H9 (cell line): ENCODE measurements around the gene C4orf36. TPM values are rescaled to one million over a fixed set of nuclear protein-coding genes. Genes with fewer than 3 reads are reported as not detected.

Source experiments
- DNase-seq: peaks from one replicate; pipeline ENCODE4 v3.0.0-alpha.2; 2017
- H2AFZ ChIP-seq: one replicate; pipeline ENCODE4 v1.6.1; 2013; ENCODE audit warnings: mild to moderate bottlenecking, low read length, control low read depth, moderate library complexity
- H2AK5ac ChIP-seq: 2 replicates; pipeline ENCODE4 v1.6.1; 2013; ENCODE audit warnings: low read length, control low read depth, mixed read lengths; ENCODE audit not compliant: insufficient read length
- H2BK120ac ChIP-seq: one replicate; pipeline ENCODE4 v1.6.1; 2013; ENCODE audit warnings: low read depth, mild to moderate bottlenecking, low read length, control low read depth, inconsistent platforms; ENCODE audit not compliant: poor library complexity, severe bottlenecking
- H2BK12ac ChIP-seq: 2 replicates; pipeline ENCODE4 v1.6.1; 2013; ENCODE audit warnings: low read length, control low read depth, mixed read lengths, low read depth; ENCODE audit not compliant: insufficient read length
- H2BK15ac ChIP-seq: 2 replicates; pipeline ENCODE4 v1.6.1; 2013; ENCODE audit warnings: low read depth, low read length, control low read depth
- H2BK20ac ChIP-seq: one replicate; pipeline ENCODE4 v1.6.1; 2013; ENCODE audit warnings: low read depth, mild to moderate bottlenecking, low read length, control low read depth, inconsistent platforms; ENCODE audit not compliant: poor library complexity, severe bottlenecking
- H2BK5ac ChIP-seq: 2 replicates; pipeline ENCODE4 v1.6.1; 2013; ENCODE audit warnings: low read length, control low read depth, mixed read lengths; ENCODE audit not compliant: insufficient read length
- H3K14ac ChIP-seq: 2 replicates; pipeline ENCODE4 v1.6.1; 2013; ENCODE audit warnings: low read length, control low read depth; ENCODE audit not compliant: insufficient read depth
- H3K18ac ChIP-seq: 2 replicates; pipeline ENCODE4 v1.6.1; 2013; ENCODE audit warnings: low read depth, mild to moderate bottlenecking, mixed read lengths, low read length, control low read depth; ENCODE audit not compliant: insufficient read length
- H3K23ac ChIP-seq: 2 replicates; pipeline ENCODE4 v1.6.1; 2013; ENCODE audit warnings: low read length, control low read depth, mixed read lengths, low read depth; ENCODE audit not compliant: insufficient read length
- H3K23me2 ChIP-seq: 2 replicates; pipeline ENCODE4 v1.6.1; 2013; ENCODE audit warnings: low read depth, mild to moderate bottlenecking, mixed read lengths, low read length, control low read depth; ENCODE audit not compliant: insufficient read length, poor library complexity, severe bottlenecking
- H3K27ac ChIP-seq: 2 replicates; pipeline ENCODE4 v1.5.1; 2013; ENCODE audit warnings: low read length, control low read depth, mixed read lengths, low read depth; ENCODE audit not compliant: insufficient read length
- H3K27me3 ChIP-seq: 2 replicates; pipeline ENCODE4 v1.6.1; 2013; ENCODE audit warnings: low read length, control low read depth, inconsistent platforms; ENCODE audit not compliant: insufficient read depth
- H3K4ac ChIP-seq: 2 replicates; pipeline ENCODE4 v1.6.1; 2013; ENCODE audit warnings: low read depth, mild to moderate bottlenecking, control low read depth, inconsistent platforms, low read length, moderate library complexity
- H3K4me1 ChIP-seq: 2 replicates; pipeline ENCODE4 v1.6.1; 2013; ENCODE audit warnings: low read length, control low read depth, inconsistent platforms; ENCODE audit not compliant: insufficient read depth
- H3K4me2 ChIP-seq: 2 replicates; pipeline ENCODE4 v1.6.1; 2013; ENCODE audit warnings: low read length, control low read depth, mixed read lengths; ENCODE audit not compliant: insufficient read length, insufficient read depth
- H3K56ac ChIP-seq: 2 replicates; pipeline ENCODE4 v1.6.1; 2013; ENCODE audit warnings: low read depth, mild to moderate bottlenecking, mixed read lengths, low read length, control low read depth; ENCODE audit not compliant: insufficient read length
- H3K79me1 ChIP-seq: 2 replicates; pipeline ENCODE4 v1.6.1; 2013; ENCODE audit warnings: low read depth, mild to moderate bottlenecking, moderate library complexity, low read length, control low read depth, inconsistent platforms; ENCODE audit not compliant: insufficient read depth, poor library complexity, severe bottlenecking
- H3K79me2 ChIP-seq: 2 replicates; pipeline ENCODE4 v1.6.1; 2013; ENCODE audit warnings: low read length, control low read depth, inconsistent platforms; ENCODE audit not compliant: insufficient read depth
- H3K9ac ChIP-seq: 2 replicates; pipeline ENCODE4 v1.6.1; 2013; ENCODE audit warnings: low read length, control low read depth, mixed read lengths; ENCODE audit not compliant: insufficient read length; ENCODE audit errors: extremely low read depth
- H3K9me3 ChIP-seq: one replicate; pipeline ENCODE4 v1.6.1; 2013; ENCODE audit warnings: low read depth, low read length, inconsistent platforms; ENCODE audit not compliant: control insufficient read depth
- H3T11ph ChIP-seq: one replicate; pipeline ENCODE4 v1.6.1; 2013; ENCODE audit warnings: mild to moderate bottlenecking, low read length, control low read depth, inconsistent platforms
- H4K20me1 ChIP-seq: one replicate; pipeline ENCODE4 v1.6.1; 2013; ENCODE audit not compliant: control insufficient read depth, insufficient read length, insufficient read depth
- H4K5ac ChIP-seq: 2 replicates; pipeline ENCODE4 v1.6.1; 2013; ENCODE audit warnings: low read depth, mild to moderate bottlenecking, mixed read lengths, low read length, control low read depth; ENCODE audit not compliant: insufficient read length
- H4K8ac ChIP-seq: replicated peaks from 2 replicates; pipeline ENCODE4 v1.6.1; 2013; ENCODE audit warnings: low read length, control low read depth, mixed read lengths, low read depth; ENCODE audit not compliant: insufficient read length
- H4K91ac ChIP-seq: 2 replicates; pipeline ENCODE4 v1.6.1; 2013; ENCODE audit warnings: low read depth, mild to moderate bottlenecking, moderate library complexity, mixed read lengths, low read length, control low read depth; ENCODE audit not compliant: insufficient read length
- H3K27ac Mint-ChIP-seq, 3 experiments: 2 replicates in 2 of 3; 3 replicates in 1 of 3; pipeline ENCODE4 v1.8.0; 2020 to 2021; ENCODE audit warnings: mixed read lengths in 3 of 3, mild to moderate bottlenecking in 1 of 3, moderate library complexity in 1 of 3
- H3K27me3 Mint-ChIP-seq: 2 replicates; pipeline ENCODE4 v1.8.0; 2021; ENCODE audit warnings: low read depth, mild to moderate bottlenecking, moderate library complexity, mixed read lengths
- H3K36me3 Mint-ChIP-seq, 3 experiments: 2 replicates in 2 of 3; 3 replicates in 1 of 3; pipeline ENCODE4 v1.8.0; 2020 to 2021; ENCODE audit warnings: low read depth in 3 of 3, mixed read lengths in 3 of 3; ENCODE audit not compliant: insufficient read depth in 1 of 3
- H3K4me1 Mint-ChIP-seq, 2 experiments: 2 replicates each; pipeline ENCODE4 v1.8.0; 2020; ENCODE audit warnings: mixed read lengths in 2 of 2
- H3K4me3 Mint-ChIP-seq, 2 experiments: 2 replicates in 1 of 2; 3 replicates in 1 of 2; pipeline ENCODE4 v1.8.0; 2020 to 2021; ENCODE audit warnings: mild to moderate bottlenecking in 2 of 2, mixed read lengths in 2 of 2, moderate library complexity in 1 of 2
- H3K9me3 Mint-ChIP-seq, 2 experiments: 2 replicates in 1 of 2; 3 replicates in 1 of 2; pipeline ENCODE4 v1.8.0; 2020; ENCODE audit warnings: mild to moderate bottlenecking in 2 of 2, mixed read lengths in 2 of 2, moderate library complexity in 1 of 2
- WGBS: extraction: QIAGEN DNeasy Blood & Tissue Kit; methylation state at CpG from one replicate; pipeline ENCODE4 v1.1.7; 2013; ENCODE audit warnings: missing lambda C conversion rate, low lambda C conversion rate, mixed read lengths; ENCODE audit not compliant: insufficient read length; ENCODE audit errors: extremely low coverage; 5-methylcytosine and 5-hydroxymethylcytosine counted together
- total RNA-seq: library from RNA; stranded (reverse); gene quantifications from 2 replicates; pipeline ENCODE4 v1.2.1, GENCODE V29; 2021
- TF ChIP-seq, protein P1 (sequence below): fragments of 200-600 bp; sonication (generic); conservative IDR thresholded peaks from 3 replicates; pipeline ENCODE4 v1.8.0; 2021; ENCODE audit warnings: antibody characterized with exemption, mild to moderate bottlenecking

Gene C4orf36
- total RNA-seq, 1 experiment from 2014 or later: 2.2 TPM

DNA sequence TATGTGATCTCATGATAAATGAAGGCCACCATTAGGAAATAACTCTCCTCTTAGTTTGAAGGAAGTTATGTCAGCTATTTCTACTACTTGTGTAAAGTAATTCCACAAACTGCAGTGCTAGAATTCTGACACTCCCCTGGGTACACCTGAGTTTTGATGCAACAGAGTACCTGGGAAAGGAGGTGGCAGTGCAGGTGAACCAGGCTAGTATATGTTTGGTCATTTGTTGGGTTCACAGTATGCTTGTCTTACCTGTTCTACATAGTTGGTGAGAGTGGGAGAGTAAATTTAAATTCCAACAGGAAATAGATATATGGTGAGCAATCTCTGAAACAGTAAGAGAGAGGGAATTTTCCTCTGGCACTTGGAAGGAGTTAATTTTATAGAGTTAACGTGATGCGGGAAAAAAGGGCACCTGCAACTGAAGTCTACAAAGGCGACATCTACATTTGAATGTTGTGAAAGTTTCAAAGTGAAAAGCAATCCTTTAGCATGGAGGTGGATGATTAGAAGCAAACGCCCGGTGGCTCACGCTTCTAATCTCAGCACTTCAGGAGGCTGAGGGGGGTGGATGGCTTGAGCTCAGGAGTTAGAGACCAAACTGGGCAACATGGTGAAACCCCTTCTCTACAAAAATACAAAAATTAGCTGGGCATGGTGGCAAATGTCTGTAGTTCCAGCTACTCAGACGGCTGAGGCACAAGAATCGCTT lies 34.7 kb downstream of the C4orf36 start:
- H3K79me2 ChIP-seq: no peaks in the 10 kb centered on the region
- peak overlapping the region; percentile 24 for H3K4me2 ChIP-seq
- TF ChIP-seq, protein P1, sequence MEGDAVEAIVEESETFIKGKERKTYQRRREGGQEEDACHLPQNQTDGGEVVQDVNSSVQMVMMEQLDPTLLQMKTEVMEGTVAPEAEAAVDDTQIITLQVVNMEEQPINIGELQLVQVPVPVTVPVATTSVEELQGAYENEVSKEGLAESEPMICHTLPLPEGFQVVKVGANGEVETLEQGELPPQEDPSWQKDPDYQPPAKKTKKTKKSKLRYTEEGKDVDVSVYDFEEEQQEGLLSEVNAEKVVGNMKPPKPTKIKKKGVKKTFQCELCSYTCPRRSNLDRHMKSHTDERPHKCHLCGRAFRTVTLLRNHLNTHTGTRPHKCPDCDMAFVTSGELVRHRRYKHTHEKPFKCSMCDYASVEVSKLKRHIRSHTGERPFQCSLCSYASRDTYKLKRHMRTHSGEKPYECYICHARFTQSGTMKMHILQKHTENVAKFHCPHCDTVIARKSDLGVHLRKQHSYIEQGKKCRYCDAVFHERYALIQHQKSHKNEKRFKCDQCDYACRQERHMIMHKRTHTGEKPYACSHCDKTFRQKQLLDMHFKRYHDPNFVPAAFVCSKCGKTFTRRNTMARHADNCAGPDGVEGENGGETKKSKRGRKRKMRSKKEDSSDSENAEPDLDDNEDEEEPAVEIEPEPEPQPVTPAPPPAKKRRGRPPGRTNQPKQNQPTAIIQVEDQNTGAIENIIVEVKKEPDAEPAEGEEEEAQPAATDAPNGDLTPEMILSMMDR: no peak
- H4K91ac ChIP-seq: no peak overlapping the region
- no peak overlapping the region for H2BK120ac ChIP-seq
- peaks cover 17 to 26% of the 10 kb centered on the region in 2 experiments for H3K4me1 Mint-ChIP-seq
- no peak overlapping the region for H2AK5ac ChIP-seq
- no CpG with 5 or more reads among the region's 8 CpGs for WGBS
- H3K4me3 Mint-ChIP-seq: peak overlapping the region in 1 of 2 experiments; percentile 3; a peak in 3 of 5 replicates
- H2AFZ ChIP-seq: no peak overlapping the region
- peaks cover 3% of the 10 kb centered on the region for H3K4me1 ChIP-seq
- H4K5ac ChIP-seq: no peak overlapping the region
- H3K36me3 Mint-ChIP-seq: no peaks in the 10 kb centered on the region
- peak; percentile 62 for DNase-seq
- no peaks in the 10 kb centered on the region for H3K9me3 ChIP-seq
- no peak overlapping the region for H3K9ac ChIP-seq
- H3K27me3 Mint-ChIP-seq: peaks cover 59% of the 10 kb centered on the region
- no peak overlapping the region for H3K27ac ChIP-seq
- no peak overlapping the region for H4K8ac ChIP-seq
- no peak overlapping the region for H2BK15ac ChIP-seq
- H3K23me2 ChIP-seq: no peaks in the 10 kb centered on the region
- H3T11ph ChIP-seq: no peak overlapping the region
- H2BK12ac ChIP-seq: no peak overlapping the region
- no peaks in the 10 kb centered on the region for H3K27me3 ChIP-seq
- no peak overlapping the region for H3K4ac ChIP-seq
- no peak overlapping the region for H3K23ac ChIP-seq
- H2BK5ac ChIP-seq: no peak overlapping the region
- peak overlapping the region in 2 of 3 experiments; percentile 0 to 33; a peak in 4 of 7 replicates for H3K27ac Mint-ChIP-seq
- H3K9me3 Mint-ChIP-seq: no peaks in the 10 kb centered on the region; a peak in 1 of 5 replicates
- no peak overlapping the region for H3K56ac ChIP-seq
- no peak overlapping the region for H3K18ac ChIP-seq
- no peaks in the 10 kb centered on the region for H3K79me1 ChIP-seq
- H3K14ac ChIP-seq: no peak overlapping the region
- H2BK20ac ChIP-seq: no peak overlapping the region
- no peaks in the 10 kb centered on the region for H4K20me1 ChIP-seq
